Measurements from ENCODE around the gene PIGW. TPM values are rescaled to one million over a fixed set of nuclear protein-coding genes. Genes with fewer than 3 reads are reported as not detected.

Gene PIGW
- polyA plus RNA-seq, 2 of the 4 experiments (the other 2 are of a cell fraction) = 30.0 to 32.3 TPM

GRCh38 chr17:36496018-36496789, 38.6 kb upstream of the PIGW start:
- Histone ChIP-seq H3K4me1 (no peaks in the 10 kb centered on the region; the same call in 2 of the 3 replicates), H3K4me3 (no peak overlapping the region), H3K9me3 (no peaks in the 10 kb centered on the region), H3K27ac (no peak overlapping the region), H3K4me2 (no peak overlapping the region)
- POLR2A ChIA-PET = no interaction called here
- DNase-seq (ENCODE audit: low read depth in 1 of 2, low spot score in 1 of 2) = no peak
- peak in 1 of 2 experiments; percentile 19; a peak in 3 of 6 replicates for ATAC-seq
- CTCF ChIA-PET = interaction anchor here (1.2 to 5.5 kb wide), 3 partner anchors 9 to 13 kb away, joined by 3 to 56 read pairs (median 5); partner anchors contain the start of gene ZNHIT3
- TF ChIP-seq HOXA7 (CRISPR knock-in tag; IDR thresholded peaks at IDR 0.05) = no peak
- no peak for TF ChIP-seq MAZ (IDR thresholded peaks at IDR 0.05; ENCODE audit: borderline replicate concordance, low read depth, low read length)
- TF ChIP-seq MAFK (IDR thresholded peaks at IDR 0.05; ENCODE audit: partially characterized antibody) = no peak
- TF ChIP-seq RAD21 (conservative IDR thresholded peaks at IDR 0.05 in 1 of 2, IDR thresholded peaks at IDR 0.05 in 1 of 2) = no peak
- TF ChIP-seq, protein P1, sequence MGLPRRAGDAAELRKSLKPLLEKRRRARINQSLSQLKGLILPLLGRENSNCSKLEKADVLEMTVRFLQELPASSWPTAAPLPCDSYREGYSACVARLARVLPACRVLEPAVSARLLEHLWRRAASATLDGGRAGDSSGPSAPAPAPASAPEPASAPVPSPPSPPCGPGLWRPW (IDR thresholded peaks at IDR 0.05) = no peak
- no peak for TF ChIP-seq CHD4 (IDR thresholded peaks at IDR 0.05; ENCODE audit: borderline replicate concordance)
- no peak for TF ChIP-seq NPAS2 (CRISPR knock-in tag; IDR thresholded peaks at IDR 0.05; ENCODE audit: borderline replicate concordance)
- no peak for TF ChIP-seq ZNF302 (CRISPR knock-in tag; IDR thresholded peaks at IDR 0.05)
- no peak for TF ChIP-seq ZSCAN20 (CRISPR knock-in tag; IDR thresholded peaks at IDR 0.05)
- no peak for TF ChIP-seq CEBPB (IDR thresholded peaks at IDR 0.05)
- no peak for TF ChIP-seq RARB (CRISPR knock-in tag; IDR thresholded peaks at IDR 0.05)
- TF ChIP-seq HOXB13 (CRISPR knock-in tag; IDR thresholded peaks at IDR 0.05; ENCODE audit: low read depth) = no peak
- TF ChIP-seq, protein P2, sequence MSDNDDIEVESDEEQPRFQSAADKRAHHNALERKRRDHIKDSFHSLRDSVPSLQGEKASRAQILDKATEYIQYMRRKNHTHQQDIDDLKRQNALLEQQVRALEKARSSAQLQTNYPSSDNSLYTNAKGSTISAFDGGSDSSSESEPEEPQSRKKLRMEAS (IDR thresholded peaks at IDR 0.05) = no peak
- FAIRE-seq = no peak
- WGBS (ENCODE audit: missing lambda C conversion rate) = 95% methylated on average over 9 of the region's 9 CpGs

GRCh38 chr17:36498155-36498554, 36.6 kb upstream of the PIGW start:
- 93% methylated on average over 9 of the region's 9 CpGs for WGBS (ENCODE audit: missing lambda C conversion rate)
- TF ChIP-seq EP300 (IDR thresholded peaks at IDR 0.05) (no peak), HOXA7 (CRISPR knock-in tag; IDR thresholded peaks at IDR 0.05) (no peak), EHMT2 (IDR thresholded peaks at IDR 0.05; ENCODE audit: low read depth) (no peak), POLR2A (IDR thresholded peaks at IDR 0.05; ENCODE audit: low read length) (no peak), KDM1A (IDR thresholded peaks at IDR 0.05; ENCODE audit: low read depth) (no peak), CBX2 (IDR thresholded peaks at IDR 0.05; ENCODE audit: borderline replicate concordance, low read depth) (no peak), RFX5 (IDR thresholded peaks at IDR 0.05) (no peak), RNF2 (IDR thresholded peaks at IDR 0.05; ENCODE audit: borderline replicate concordance, low read depth) (no peak), ELK1 (IDR thresholded peaks at IDR 0.05; ENCODE audit: low read depth, low read length) (no peak)
- no peak overlapping the region for H3K4me3 ChIP-seq
- DNase-seq (ENCODE audit: low read depth in 1 of 2, low spot score in 1 of 2) (no peak), ATAC-seq (no peak), FAIRE-seq (no peak)
- no peak overlapping the region for H3K27ac ChIP-seq
- no peaks in the 10 kb centered on the region; the same call in 2 of the 3 replicates for H3K4me1 ChIP-seq
- CTCF ChIA-PET = interaction anchor here (1.0 to 2.2 kb wide), 5 partner anchors 10 to 529 kb away, joined by 3 to 16 read pairs (median 4); partner anchors contain the start of genes MYO19 and PIGW
- no peak overlapping the region for H3K4me2 ChIP-seq
- no peaks in the 10 kb centered on the region for H3K9me3 ChIP-seq
- POLR2A ChIA-PET = interaction anchor here (1.1 kb wide), 1 partner anchor 12 kb away, joined by 3 read pairs; no protein-coding TSS in a partner anchor

Measured in A549 (cell line).